ENCODE data around the gene GHDC. TPM values are rescaled to one million over a fixed set of nuclear protein-coding genes. Genes with fewer than 3 reads are reported as not detected.

GHDC gene
- total RNA-seq, 4 donors from 2014 or later, result 13.2 to 71.4 (median 44.3) TPM

DNA sequence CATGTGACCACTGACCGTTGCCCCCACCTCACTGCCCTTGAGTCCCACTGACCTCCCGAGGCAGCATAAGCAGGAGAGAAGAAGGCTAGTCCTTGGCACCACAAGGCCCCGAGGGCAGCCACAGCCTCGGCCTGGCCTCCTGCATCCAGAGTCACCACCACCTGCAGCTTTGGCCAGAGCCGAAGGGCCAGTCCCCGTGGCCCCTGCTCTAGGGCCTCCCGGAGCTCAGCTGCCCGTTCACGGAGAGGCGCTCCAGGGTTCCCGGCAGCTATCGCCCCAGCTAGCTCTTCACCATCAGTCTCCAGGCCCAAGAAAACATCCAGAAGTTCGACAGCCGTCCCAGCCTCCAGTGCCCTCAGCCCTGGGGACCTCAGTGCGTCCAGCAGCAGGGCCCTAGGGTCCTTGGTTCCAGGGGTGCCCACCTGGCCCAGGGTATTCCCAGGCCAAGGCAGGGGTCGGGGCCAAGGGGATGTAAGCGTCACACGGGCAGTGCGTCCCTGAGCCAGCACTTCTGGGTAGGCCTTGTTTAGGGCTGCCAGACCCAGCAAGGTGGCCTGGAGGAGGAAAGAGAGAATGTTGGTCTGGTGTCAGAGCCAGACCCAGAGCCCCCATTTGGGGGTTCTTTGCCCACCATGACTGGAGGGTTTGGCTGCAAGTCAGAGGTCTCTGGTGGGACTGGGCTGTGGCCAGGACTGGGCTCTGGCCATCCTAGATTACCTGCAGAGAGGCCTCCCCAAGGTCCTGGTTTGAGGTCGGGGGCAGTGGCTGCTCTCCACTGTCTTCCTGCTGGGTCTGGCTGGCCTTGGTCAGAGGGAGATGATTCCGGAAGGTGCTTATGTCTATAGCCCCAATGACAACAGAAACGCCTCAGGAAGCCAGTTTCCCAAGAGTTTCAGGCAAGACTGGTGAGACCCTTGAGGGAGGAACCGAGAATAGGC is 1.8 kb downstream of the GHDC start:
- Histone ChIP-seq H3K4me1 (peaks cover 0 to 15% (median 8%) of the 10 kb centered on the region in 4 donors), H3K27ac (no peak overlapping the region), H3K27me3 (no peaks in the 10 kb centered on the region), H3K36me3 (no peaks in the 10 kb centered on the region), H3K9me3 (no peaks in the 10 kb centered on the region), H3K4me3 (no peak overlapping the region)
- no peak for TF ChIP-seq POLR2A (IDR thresholded peaks at IDR 0.05)
- TF ChIP-seq, protein P1, sequence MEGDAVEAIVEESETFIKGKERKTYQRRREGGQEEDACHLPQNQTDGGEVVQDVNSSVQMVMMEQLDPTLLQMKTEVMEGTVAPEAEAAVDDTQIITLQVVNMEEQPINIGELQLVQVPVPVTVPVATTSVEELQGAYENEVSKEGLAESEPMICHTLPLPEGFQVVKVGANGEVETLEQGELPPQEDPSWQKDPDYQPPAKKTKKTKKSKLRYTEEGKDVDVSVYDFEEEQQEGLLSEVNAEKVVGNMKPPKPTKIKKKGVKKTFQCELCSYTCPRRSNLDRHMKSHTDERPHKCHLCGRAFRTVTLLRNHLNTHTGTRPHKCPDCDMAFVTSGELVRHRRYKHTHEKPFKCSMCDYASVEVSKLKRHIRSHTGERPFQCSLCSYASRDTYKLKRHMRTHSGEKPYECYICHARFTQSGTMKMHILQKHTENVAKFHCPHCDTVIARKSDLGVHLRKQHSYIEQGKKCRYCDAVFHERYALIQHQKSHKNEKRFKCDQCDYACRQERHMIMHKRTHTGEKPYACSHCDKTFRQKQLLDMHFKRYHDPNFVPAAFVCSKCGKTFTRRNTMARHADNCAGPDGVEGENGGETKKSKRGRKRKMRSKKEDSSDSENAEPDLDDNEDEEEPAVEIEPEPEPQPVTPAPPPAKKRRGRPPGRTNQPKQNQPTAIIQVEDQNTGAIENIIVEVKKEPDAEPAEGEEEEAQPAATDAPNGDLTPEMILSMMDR (IDR thresholded peaks at IDR 0.05), result no peak
- DNase-seq, result no peak

DNA sequence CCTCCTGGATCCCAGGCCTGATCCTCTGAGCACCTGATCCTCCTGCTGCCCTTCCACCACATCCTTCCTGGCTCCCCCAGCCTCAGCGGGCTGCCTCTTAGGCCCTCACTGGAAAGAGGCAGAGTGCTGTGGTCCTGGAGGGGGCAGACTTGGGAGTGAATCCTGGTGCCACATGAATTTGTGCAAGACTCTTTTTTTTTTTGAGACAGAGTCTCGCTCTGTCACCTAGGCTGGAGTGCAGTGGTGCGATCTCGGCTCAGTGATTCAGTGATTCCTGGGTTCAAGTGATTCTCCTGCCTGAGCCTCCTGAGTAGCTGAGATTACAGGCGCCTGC is 3.1 kb downstream of the GHDC start:
- Histone ChIP-seq H3K27ac (no peak overlapping the region), H3K36me3 (no peaks in the 10 kb centered on the region), H3K27me3 (no peaks in the 10 kb centered on the region), H3K4me1 (peaks cover 0 to 15% (median 8%) of the 10 kb centered on the region in 4 donors), H3K4me3 (no peak overlapping the region), H3K9me3 (no peaks in the 10 kb centered on the region)
- DNase-seq, result no peak
- TF ChIP-seq, protein P1 (IDR thresholded peaks at IDR 0.05), result no peak
- no peak for TF ChIP-seq POLR2A (IDR thresholded peaks at IDR 0.05)

- Histone ChIP-seq H3K9me3 (no peaks in the 10 kb centered on the region), H3K4me1 (peaks cover 0 to 15% (median 8%) of the 10 kb centered on the region in 4 donors), H3K27ac (no peak overlapping the region), H3K27me3 (no peaks in the 10 kb centered on the region), H3K36me3 (no peaks in the 10 kb centered on the region), H3K4me3 (no peak overlapping the region)
- no peak for TF ChIP-seq POLR2A (IDR thresholded peaks at IDR 0.05)
- TF ChIP-seq, protein P1 (IDR thresholded peaks at IDR 0.05), result no peak
- DNase-seq, result no peak
Measured at GRCh38 chr17:42190491-42191274, 3.6 kb downstream of the GHDC start.

DNA sequence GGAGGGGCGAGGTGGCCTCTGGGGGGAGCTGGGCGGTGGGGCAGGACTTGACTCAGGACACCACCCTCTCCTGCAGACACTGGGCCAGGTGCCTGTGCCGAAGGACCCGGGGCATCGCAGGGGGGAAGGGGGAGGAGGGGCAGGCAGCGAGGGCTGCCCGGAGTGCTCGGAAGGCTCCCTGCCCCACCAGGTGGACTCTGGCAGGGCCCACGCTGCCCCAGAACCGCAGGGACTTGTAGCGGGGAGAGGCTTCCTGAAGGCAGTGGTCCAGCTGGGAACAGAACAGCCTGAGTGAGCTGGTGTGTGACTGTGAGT is 4.7 kb downstream of the GHDC start:
- Histone ChIP-seq H3K4me1 (peaks cover 0 to 19% (median 9%) of the 10 kb centered on the region in 4 donors), H3K4me3 (no peak overlapping the region), H3K27me3 (no peaks in the 10 kb centered on the region), H3K9me3 (no peaks in the 10 kb centered on the region), H3K27ac (no peak overlapping the region), H3K36me3 (no peaks in the 10 kb centered on the region)
- TF ChIP-seq, protein P1 (IDR thresholded peaks at IDR 0.05), result no peak
- DNase-seq, result no peak

GRCh38 chr17:42188749-42189650 is 5.3 kb downstream of the GHDC start:
- Histone ChIP-seq H3K36me3 (no peaks in the 10 kb centered on the region), H3K27ac (no peak overlapping the region), H3K4me3 (no peak overlapping the region), H3K4me1 (peaks cover 0 to 22% (median 13%) of the 10 kb centered on the region in 4 donors), H3K27me3 (no peaks in the 10 kb centered on the region), H3K9me3 (no peaks in the 10 kb centered on the region)
- TF ChIP-seq, protein P1 (IDR thresholded peaks at IDR 0.05), result no peak
- no peak for TF ChIP-seq POLR2A (IDR thresholded peaks at IDR 0.05)
- no peak for DNase-seq

Data from Peyer's patch (tissue), 4 donors.